Measurements from ENCODE around the gene JAZF1. TPM values are rescaled to one million over a fixed set of nuclear protein-coding genes. Genes with fewer than 3 reads are reported as not detected.

Gene JAZF1
- total RNA-seq = 1.2 and 1.5 TPM in 2 replicates

GRCh38 chr7:28180364-28181147 is at the start of gene JAZF1:
Gene JAZF1, minus strand, starts transcription at chr7:28180795.

Other genes with a start within 250 kb of the JAZF1 start
- gene CREB5, start 231.7 kb upstream of the JAZF1 start, total RNA-seq = 0.64 and 10.6 TPM in 2 replicates

All from tracheal epithelial cell (primary cell).